Upper lobe of left lung (tissue), 6 donors: ENCODE data around the gene TUBGCP6. TPM values are rescaled to one million over a fixed set of nuclear protein-coding genes. Genes with fewer than 3 reads are reported as not detected.

Source experiments
- ATAC-seq, 2 donors: fragments of 200-7000 bp; cut with Tn5 transposase; one replicate each; pipeline ENCODE4 v1.9.1; 2022; ENCODE audit warnings: mild to moderate bottlenecking in 2 of 2, moderate library complexity in 2 of 2; ENCODE audit not compliant: low FRiP score in 2 of 2
- DNase-seq, 2 donors: peaks; one replicate each; pipeline ENCODE4 v3.0.0-alpha.2; 2019 to 2020
- H3K27ac ChIP-seq, 4 donors: fragments of 200-600 bp; sonication (generic); one replicate each; pipeline ENCODE4 v1.5.1; 2016 to 2019
- H3K27me3 ChIP-seq, 4 donors: fragments of 200-600 bp; sonication (generic); one replicate each; pipeline ENCODE4 v1.5.1; 2017 to 2019
- H3K36me3 ChIP-seq, 4 donors: fragments of 200-600 bp; sonication (generic); one replicate each; pipeline ENCODE4 v1.5.1; 2016 to 2019
- H3K4me1 ChIP-seq, 4 donors: fragments of 200-600 bp; sonication (generic); one replicate each; pipeline ENCODE4 v1.5.1; 2018 to 2019
- H3K4me3 ChIP-seq, 4 donors: fragments of 200-600 bp; sonication (generic); one replicate each; pipeline ENCODE4 v1.5.1; 2017 to 2019; ENCODE audit warnings: mild to moderate bottlenecking in 2 of 4, moderate library complexity in 1 of 4
- H3K9me3 ChIP-seq, 4 donors: fragments of 200-600 bp; sonication (generic); one replicate each; pipeline ENCODE4 v1.5.1; 2018 to 2019
- EP300 ChIP-seq, 4 donors: sonication (generic); formaldehyde crosslinking; IDR thresholded peaks; one replicate each; pipeline ENCODE4 v1.5.1; 2017; ENCODE audit warnings: antibody characterized with exemption in 4 of 4, control low read depth in 2 of 4
- POLR2A ChIP-seq, 4 donors: fragments of 450-650 bp; IDR thresholded peaks; one replicate each; pipeline ENCODE4 v1.5.1; 2016 to 2017; ENCODE audit warnings: antibody characterized with exemption in 4 of 4, mild to moderate bottlenecking in 2 of 4
- POLR2AphosphoS5 ChIP-seq, 2 donors: sonication (generic); formaldehyde crosslinking; IDR thresholded peaks; one replicate each; pipeline ENCODE4 v1.5.1; 2017; ENCODE audit warnings: antibody characterized with exemption in 2 of 2
- WGBS, 2 donors: methylation state at CpG; one replicate each; pipeline ENCODE4 v1.1.5; 2017 to 2018; 5-methylcytosine and 5-hydroxymethylcytosine counted together
- total RNA-seq, 6 donors: library from RNA; depleted of rRNA in 4 of 6; stranded (reverse); fragments of >200 nt in 4 of 6; gene quantifications; one replicate each; pipeline versions ENCODE4 v1.1.0 to v1.2.1, GENCODE V29; 2016 to 2021
- TF ChIP-seq, protein P1 (sequence below), 6 experiments: fragments of 450-650 bp in 4 of 6; fragments of 200-600 bp in 2 of 6; sonication (generic) in 2 of 6; IDR thresholded peaks; one replicate each; pipeline ENCODE4 v1.5.1; 2016 to 2019; ENCODE audit warnings: antibody characterized with exemption in 6 of 6
- donor health status: DM: no; HTN: no; CAD: no; lungs with moderate emphysema.
- donor health status: DM: no; HTN: yes; CAD: no; lungs with severe emphysema.

The TUBGCP6 gene
- total RNA-seq, 6 donors from 2014 or later: 43.2 to 216 (median 52.4) TPM

DNA sequence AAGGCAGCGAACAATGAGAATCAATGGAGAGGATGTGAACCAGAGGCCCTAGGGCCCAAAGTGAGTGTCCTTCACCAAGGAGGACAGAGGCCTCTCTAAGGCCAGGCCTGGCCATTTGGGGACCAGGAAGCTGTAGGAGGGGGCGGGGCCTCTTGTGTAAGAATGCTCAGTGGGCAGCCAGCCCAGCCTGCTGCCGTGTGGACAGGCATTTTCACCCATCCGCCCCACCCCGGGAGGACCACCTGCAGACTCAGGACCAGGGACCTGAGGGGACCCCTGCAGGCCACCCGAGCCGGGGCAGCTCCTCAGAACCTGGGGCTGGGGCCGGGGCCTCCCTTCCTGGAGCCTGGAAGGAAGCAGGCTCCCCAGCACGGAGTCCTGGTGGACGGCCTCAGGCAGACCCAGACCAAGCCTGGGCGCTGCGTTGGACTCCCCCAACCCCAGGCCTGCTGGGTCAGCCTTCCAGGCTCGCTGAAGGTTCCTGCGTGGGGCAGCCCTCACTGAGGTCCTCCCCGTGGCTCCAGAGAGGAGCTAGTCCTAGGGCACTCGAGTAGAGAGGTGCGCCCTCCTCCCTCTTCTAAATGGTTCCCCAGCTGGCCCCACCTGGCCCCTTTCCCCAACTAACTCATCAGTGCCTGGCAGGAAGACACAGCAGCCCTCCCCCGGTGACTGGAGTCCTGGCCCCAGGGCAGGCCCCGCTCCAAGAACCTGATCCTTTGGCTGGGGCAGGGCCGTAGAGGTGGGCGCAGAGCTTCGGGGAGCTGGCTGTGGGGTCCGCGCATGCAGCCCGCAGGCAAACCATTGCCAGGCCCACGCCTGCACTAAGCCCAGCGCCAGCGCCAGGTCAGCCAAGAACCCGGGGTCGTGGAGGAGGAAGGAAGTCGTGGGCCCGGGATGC, 60.6 kb downstream of the TUBGCP6 start:
- Histone ChIP-seq H3K9me3 (no peaks in the 10 kb centered on the region), H3K4me3 (peak overlapping the region in 3 of 4 donors; percentile 73 to 95 (median 75)), H3K27ac (peak overlapping the region; percentile 40 to 89 (median 72)), H3K27me3 (no peaks in the 10 kb centered on the region), H3K36me3 (no peaks in the 10 kb centered on the region), H3K4me1 (peaks cover 36 to 54% (median 42%) of the 10 kb centered on the region in 4 donors)
- DNase-seq (peak; percentile 86 to 92), ATAC-seq (peak; percentile 37 to 62)
- WGBS, 2 donors: 57 to 100% methylated on average over 1 to 16 of the region's 32 CpGs
- TF ChIP-seq, protein P1, sequence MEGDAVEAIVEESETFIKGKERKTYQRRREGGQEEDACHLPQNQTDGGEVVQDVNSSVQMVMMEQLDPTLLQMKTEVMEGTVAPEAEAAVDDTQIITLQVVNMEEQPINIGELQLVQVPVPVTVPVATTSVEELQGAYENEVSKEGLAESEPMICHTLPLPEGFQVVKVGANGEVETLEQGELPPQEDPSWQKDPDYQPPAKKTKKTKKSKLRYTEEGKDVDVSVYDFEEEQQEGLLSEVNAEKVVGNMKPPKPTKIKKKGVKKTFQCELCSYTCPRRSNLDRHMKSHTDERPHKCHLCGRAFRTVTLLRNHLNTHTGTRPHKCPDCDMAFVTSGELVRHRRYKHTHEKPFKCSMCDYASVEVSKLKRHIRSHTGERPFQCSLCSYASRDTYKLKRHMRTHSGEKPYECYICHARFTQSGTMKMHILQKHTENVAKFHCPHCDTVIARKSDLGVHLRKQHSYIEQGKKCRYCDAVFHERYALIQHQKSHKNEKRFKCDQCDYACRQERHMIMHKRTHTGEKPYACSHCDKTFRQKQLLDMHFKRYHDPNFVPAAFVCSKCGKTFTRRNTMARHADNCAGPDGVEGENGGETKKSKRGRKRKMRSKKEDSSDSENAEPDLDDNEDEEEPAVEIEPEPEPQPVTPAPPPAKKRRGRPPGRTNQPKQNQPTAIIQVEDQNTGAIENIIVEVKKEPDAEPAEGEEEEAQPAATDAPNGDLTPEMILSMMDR (IDR thresholded peaks at IDR 0.05): no peak
- TF ChIP-seq POLR2A (IDR thresholded peaks at IDR 0.05): peak in 1 of 4 donors; percentile 39

DNA sequence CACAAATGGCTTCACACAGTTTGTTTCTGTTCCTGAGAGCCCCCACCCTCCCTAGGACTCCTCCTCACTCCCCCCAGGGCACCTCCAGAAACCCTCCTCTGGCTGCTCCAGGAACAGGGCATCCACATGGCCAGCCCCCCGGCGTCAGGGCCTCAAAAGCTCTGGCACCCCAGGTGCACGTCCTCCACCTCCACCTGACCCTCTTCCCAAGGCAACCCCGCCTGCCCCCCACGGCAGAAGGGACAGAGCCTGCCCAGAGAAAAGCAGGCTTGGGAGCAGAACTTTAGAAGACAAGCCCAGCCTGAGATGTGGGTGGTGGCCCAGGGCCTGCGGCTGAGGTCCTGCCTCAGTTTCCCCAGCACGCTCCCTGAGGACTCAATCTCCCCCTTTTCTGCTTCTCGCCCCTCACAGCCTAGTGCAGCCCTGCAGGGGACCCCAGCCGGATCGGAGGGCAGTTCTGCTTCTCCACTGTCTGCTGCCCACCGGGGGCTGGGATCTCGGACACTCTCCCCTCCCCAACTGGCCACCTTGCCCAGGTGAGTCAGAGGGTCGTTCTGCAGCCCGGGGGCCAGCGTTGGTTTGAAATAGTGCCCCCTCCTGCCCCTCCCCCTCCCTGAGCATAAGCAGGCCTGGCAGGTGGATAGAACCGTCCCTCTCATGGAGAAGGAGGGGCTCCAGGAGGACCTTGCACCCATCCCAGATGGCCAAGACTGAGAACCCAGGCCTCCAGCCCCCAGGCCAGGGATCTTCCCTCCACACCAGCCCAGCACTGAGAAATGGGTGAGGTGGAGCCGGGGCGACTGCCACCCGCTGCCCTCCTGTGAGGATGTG, 61.5 kb downstream of the TUBGCP6 start:
- Histone ChIP-seq H3K4me3 (no peak overlapping the region), H3K4me1 (peaks cover 29 to 46% (median 38%) of the 10 kb centered on the region in 4 donors), H3K27ac (peak overlapping the region; percentile 40 to 89 (median 72)), H3K27me3 (no peaks in the 10 kb centered on the region), H3K36me3 (no peaks in the 10 kb centered on the region), H3K9me3 (no peaks in the 10 kb centered on the region)
- DNase-seq: peak in 1 of 2 donors; percentile 50
- 83 to 84% methylated on average over 10 to 19 of the region's 19 CpGs for WGBS, 2 donors
- ATAC-seq: no peak
- no peak for TF ChIP-seq EP300 (IDR thresholded peaks at IDR 0.05)
- TF ChIP-seq, protein P1 (IDR thresholded peaks at IDR 0.05): no peak

DNA sequence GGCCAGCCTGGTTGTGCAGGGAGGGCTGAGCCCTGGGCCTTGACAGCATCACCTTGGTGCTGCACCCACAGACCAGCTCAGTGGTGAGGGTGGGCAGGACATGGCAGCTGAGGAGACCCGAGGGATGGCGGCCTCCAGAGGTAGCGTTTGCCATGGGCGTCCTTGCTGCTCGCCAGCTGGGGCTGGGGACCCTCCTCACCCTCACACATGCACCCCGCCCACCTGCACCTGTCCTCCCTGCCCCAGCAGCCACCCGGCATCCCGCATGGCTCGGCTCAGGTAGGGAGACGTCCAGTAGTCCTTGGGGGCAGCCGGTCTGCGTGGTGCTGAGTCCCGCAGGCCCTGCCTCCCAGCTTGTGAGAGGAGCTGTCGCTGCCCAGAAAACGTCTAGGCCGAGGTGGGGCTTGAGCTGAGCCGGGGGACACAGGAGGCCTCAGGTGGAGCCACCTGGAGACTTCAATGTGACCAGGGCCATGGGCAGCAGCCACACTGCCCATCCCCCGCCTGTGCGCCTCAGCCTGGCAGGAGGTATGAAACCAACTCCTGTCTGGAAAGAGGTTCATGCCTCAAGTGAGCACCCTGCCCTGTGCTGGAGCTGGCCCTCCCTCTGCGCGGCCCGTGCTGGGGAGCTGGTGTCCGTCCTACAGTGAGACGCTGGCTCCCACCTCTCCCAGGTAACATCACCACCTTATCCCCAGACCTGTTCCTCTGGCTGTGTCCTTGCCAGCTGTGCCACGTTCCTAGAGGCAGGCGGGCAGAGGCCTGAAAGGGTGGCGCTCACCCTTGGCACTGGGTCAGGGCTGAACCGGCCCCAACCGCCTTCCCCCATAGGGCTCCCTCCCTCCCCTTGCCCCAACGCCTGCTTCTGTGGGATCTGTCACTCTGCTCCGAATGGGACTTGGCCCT, 62.4 kb downstream of the TUBGCP6 start:
- no peaks in the 10 kb centered on the region for H3K9me3 ChIP-seq
- DNase-seq (peak; percentile 78 to 83), ATAC-seq (peak in 1 of 2 donors; percentile 20)
- H3K27ac ChIP-seq: peak overlapping the region in 1 of 4 donors; percentile 83
- no peaks in the 10 kb centered on the region for H3K27me3 ChIP-seq
- no peaks in the 10 kb centered on the region for H3K36me3 ChIP-seq
- WGBS, 2 donors: 73% methylated on average over 25 to 30 of the region's 31 CpGs
- TF ChIP-seq, protein P1 (IDR thresholded peaks at IDR 0.05): no peak
- TF ChIP-seq EP300 (IDR thresholded peaks at IDR 0.05) (no peak), POLR2AphosphoS5 (IDR thresholded peaks at IDR 0.05) (no peak), POLR2A (IDR thresholded peaks at IDR 0.05) (no peak)
- peaks cover 28 to 40% (median 37%) of the 10 kb centered on the region in 4 donors for H3K4me1 ChIP-seq
- no peak overlapping the region for H3K4me3 ChIP-seq

DNA sequence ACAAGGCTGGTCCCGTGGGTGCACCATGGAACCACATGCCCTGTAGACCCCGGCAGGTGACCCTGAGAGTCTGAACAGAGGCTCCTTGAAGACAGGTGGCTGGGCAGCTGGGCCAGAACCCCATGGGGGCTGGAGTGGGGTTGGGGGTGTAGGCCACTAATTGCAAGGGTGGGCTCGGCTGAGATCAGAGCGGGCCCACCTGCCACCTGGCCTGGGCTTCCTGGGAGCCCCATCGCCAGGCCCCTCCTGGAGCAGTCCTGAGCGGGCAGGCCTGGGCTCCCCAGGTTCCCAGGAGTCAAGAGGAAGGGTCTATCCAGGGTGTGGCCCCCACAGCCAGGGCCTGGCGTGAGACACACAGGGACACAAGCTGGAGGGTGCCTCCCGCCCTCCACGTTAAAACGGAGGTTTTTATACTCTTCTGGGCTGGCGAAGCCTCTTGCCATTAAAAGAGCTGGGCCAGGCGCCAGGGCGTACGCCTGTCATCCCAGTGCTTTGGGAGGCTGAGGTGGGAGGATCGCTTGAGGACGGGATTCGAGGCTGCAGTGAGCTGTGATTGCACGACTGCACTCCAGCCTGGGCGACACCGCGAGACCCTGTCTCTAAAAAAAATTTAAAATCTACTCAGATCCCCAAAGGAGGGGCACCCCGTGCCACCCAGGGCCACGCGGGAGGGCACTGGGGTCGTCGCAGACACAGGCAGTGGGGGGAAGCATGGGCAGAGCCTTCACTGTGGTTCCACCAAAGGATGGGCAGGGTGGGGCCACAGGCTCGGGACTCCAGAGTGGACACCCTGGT, 63.9 kb downstream of the TUBGCP6 start:
- no peaks in the 10 kb centered on the region for H3K9me3 ChIP-seq
- H3K36me3 ChIP-seq: no peaks in the 10 kb centered on the region
- DNase-seq (peak in 1 of 2 donors; percentile 66), ATAC-seq (no peak)
- peaks cover 19 to 29% (median 24%) of the 10 kb centered on the region in 4 donors for H3K4me1 ChIP-seq
- TF ChIP-seq, protein P1 (IDR thresholded peaks at IDR 0.05): no peak
- no peak for TF ChIP-seq EP300 (IDR thresholded peaks at IDR 0.05)
- TF ChIP-seq POLR2A (IDR thresholded peaks at IDR 0.05): no peak
- TF ChIP-seq POLR2AphosphoS5 (IDR thresholded peaks at IDR 0.05): no peak
- no peaks in the 10 kb centered on the region for H3K27me3 ChIP-seq
- H3K4me3 ChIP-seq: no peak overlapping the region
- no peak overlapping the region for H3K27ac ChIP-seq
- 91% methylated on average over 17 to 27 of the region's 27 CpGs for WGBS, 2 donors
